ENCODE data around the gene UBE2G1. TPM values are rescaled to one million over a fixed set of nuclear protein-coding genes. Genes with fewer than 3 reads are reported as not detected.

The UBE2G1 gene
- total and polyA plus RNA-seq, 10 of the 15 experiments (the other 5 are each of a cell fraction or from before 2014, with no cell fraction given): 24.4 to 139 (median 77.4) TPM

DNA sequence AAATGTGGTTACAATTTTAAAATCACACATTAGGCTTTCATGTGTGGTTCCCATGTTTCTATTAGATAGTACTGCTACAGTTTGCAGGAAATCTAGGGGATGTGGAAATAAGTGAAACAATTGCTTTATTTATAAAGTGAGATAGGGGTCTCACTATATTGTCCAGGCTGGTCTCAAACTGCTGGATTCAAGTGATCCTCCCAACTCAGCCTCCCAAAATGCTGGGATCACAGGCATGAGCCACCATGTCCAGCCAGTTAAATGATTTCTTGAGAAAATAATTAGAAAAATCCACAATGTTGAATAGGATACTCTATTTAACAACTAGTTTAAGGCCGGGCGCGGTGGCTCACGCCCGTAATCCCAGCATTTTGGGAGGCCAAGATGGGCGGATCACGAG lies 42.0 kb downstream of the UBE2G1 start:
- H2AFZ ChIP-seq (ENCODE audit: control insufficient read depth, low read depth, low read length): no peak overlapping the region
- H3K4me2 ChIP-seq (ENCODE audit: control insufficient read depth, insufficient read depth): no peak overlapping the region
- H3K9ac ChIP-seq (ENCODE audit: control insufficient read depth, insufficient read depth, low read length): no peak overlapping the region
- H4K20me1 ChIP-seq (ENCODE audit: control insufficient read depth, insufficient read depth): no peaks in the 10 kb centered on the region
- WGBS (ENCODE audit: insufficient coverage, insufficient replicate concordance, low lambda C conversion rate, missing lambda C conversion rate): 99% methylated on average over 7 of the region's 7 CpGs
- DNase-seq (ENCODE audit: low read depth, low spot score) (no peak), FAIRE-seq (no peak), ATAC-seq (no peak)
- H3K4me3 ChIP-seq: no peak overlapping the region
- ChIA-PET POLR2A (no interaction called here), RAD21 (ENCODE audit: unreplicated experiment) (no interaction called here), SMC1A (ENCODE audit: uncharacterized antibody, unreplicated experiment) (interaction anchor here (1.5 to 1.8 kb wide), 2 partner anchors 8 to 96 kb away, joined by 4 read pairs; no protein-coding TSS in a partner anchor), CTCF (interaction anchor here (1.0 kb wide), 1 partner anchor 91 kb away, joined by 3 read pairs; no protein-coding TSS in a partner anchor)
- H3K36me3 ChIP-seq (ENCODE audit: control insufficient read depth in 2 of 2, insufficient read depth in 2 of 2, low read length in 1 of 2): peaks cover 0 to 18% of the 10 kb centered on the region in 2 experiments; a peak in 3 of 4 replicates
- BruUV-seq (replicated peaks): no TSS peak
- intact Hi-C loops (cut with micrococcal nuclease; ENCODE audit: unreplicated experiment) (no loop called here), in situ Hi-C loops (cut with MboI) (no loop called here)
- peaks cover 3% of the 10 kb centered on the region for H3K9me3 ChIP-seq (replicated peaks; ENCODE audit: control insufficient read depth, insufficient read depth, low read length)
- TF ChIP-seq, protein P1, sequence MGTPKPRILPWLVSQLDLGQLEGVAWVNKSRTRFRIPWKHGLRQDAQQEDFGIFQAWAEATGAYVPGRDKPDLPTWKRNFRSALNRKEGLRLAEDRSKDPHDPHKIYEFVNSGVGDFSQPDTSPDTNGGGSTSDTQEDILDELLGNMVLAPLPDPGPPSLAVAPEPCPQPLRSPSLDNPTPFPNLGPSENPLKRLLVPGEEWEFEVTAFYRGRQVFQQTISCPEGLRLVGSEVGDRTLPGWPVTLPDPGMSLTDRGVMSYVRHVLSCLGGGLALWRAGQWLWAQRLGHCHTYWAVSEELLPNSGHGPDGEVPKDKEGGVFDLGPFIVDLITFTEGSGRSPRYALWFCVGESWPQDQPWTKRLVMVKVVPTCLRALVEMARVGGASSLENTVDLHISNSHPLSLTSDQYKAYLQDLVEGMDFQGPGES (IDR thresholded peaks at IDR 0.05): no peak
- H3K27ac ChIP-seq (ENCODE audit: control insufficient read depth, insufficient read depth): no peak overlapping the region
- no peaks in the 10 kb centered on the region for H3K27me3 ChIP-seq (replicated peaks in 1 of 2; ENCODE audit: control insufficient read depth in 2 of 2, insufficient read depth in 2 of 2, low read length in 1 of 2)
- H3K4me1 ChIP-seq (ENCODE audit: control insufficient read depth, insufficient read depth, low read length): no peaks in the 10 kb centered on the region
- H3K79me2 ChIP-seq (ENCODE audit: control insufficient read depth, insufficient read depth, low read length): peaks cover 88% of the 10 kb centered on the region

DNA sequence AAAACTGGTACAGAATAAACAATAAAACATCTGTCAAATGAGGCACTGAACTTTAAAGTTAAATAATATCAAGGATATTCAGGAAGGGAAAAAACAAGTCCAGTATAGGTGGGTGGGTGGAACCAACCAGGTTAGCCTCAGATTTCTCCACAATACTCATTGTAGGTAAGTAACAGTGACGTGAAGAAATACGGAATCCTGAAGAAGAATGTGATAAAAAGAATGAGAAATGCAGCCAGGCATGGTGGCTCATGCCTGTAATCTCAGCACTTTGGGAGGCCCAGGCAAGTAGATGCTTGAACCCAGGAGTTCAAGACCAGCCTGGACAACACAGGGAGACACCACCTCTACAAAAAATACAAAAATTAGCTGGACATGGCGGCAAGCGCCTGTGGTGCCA lies 47.3 kb downstream of the UBE2G1 start:
- peaks cover 2 to 6% of the 10 kb centered on the region in 2 experiments; a peak in 3 of 4 replicates for H3K36me3 ChIP-seq (ENCODE audit: control insufficient read depth in 2 of 2, insufficient read depth in 2 of 2, low read length in 1 of 2)
- WGBS (ENCODE audit: insufficient coverage, insufficient replicate concordance, low lambda C conversion rate, missing lambda C conversion rate): 99% methylated on average over 4 of the region's 4 CpGs
- ChIA-PET CTCF (interaction anchor here (1.3 to 1.7 kb wide), 2 partner anchors 8 to 12 kb away, joined by 3 read pairs; no protein-coding TSS in a partner anchor), POLR2A (no interaction called here), SMC1A (ENCODE audit: uncharacterized antibody, unreplicated experiment) (interaction anchor here (0.5 to 0.8 kb wide), 2 partner anchors 22 to 1491 kb away, joined by 3 read pairs; no protein-coding TSS in a partner anchor), RAD21 (ENCODE audit: unreplicated experiment) (no interaction called here)
- H4K20me1 ChIP-seq (ENCODE audit: control insufficient read depth, insufficient read depth): no peaks in the 10 kb centered on the region
- in situ Hi-C loops (cut with MboI) (no loop called here), intact Hi-C loops (cut with micrococcal nuclease; ENCODE audit: unreplicated experiment) (no loop called here)
- H3K4me2 ChIP-seq (ENCODE audit: control insufficient read depth, insufficient read depth): no peak overlapping the region
- H3K4me1 ChIP-seq (ENCODE audit: control insufficient read depth, insufficient read depth, low read length): peaks cover 6% of the 10 kb centered on the region
- TF ChIP-seq, protein P2, sequence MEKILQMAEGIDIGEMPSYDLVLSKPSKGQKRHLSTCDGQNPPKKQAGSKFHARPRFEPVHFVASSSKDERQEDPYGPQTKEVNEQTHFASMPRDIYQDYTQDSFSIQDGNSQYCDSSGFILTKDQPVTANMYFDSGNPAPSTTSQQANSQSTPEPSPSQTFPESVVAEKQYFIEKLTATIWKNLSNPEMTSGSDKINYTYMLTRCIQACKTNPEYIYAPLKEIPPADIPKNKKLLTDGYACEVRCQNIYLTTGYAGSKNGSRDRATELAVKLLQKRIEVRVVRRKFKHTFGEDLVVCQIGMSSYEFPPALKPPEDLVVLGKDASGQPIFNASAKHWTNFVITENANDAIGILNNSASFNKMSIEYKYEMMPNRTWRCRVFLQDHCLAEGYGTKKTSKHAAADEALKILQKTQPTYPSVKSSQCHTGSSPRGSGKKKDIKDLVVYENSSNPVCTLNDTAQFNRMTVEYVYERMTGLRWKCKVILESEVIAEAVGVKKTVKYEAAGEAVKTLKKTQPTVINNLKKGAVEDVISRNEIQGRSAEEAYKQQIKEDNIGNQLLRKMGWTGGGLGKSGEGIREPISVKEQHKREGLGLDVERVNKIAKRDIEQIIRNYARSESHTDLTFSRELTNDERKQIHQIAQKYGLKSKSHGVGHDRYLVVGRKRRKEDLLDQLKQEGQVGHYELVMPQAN (conservative IDR thresholded peaks at IDR 0.05): no peak
- no peak for TF ChIP-seq NR2C1 (IDR thresholded peaks at IDR 0.05)
- no peak overlapping the region for H3K4me3 ChIP-seq
- ATAC-seq (no peak), DNase-seq (ENCODE audit: low read depth, low spot score) (no peak), FAIRE-seq (no peak)
- no peak overlapping the region for H2AFZ ChIP-seq (ENCODE audit: control insufficient read depth, low read depth, low read length)
- no peaks in the 10 kb centered on the region for H3K9me3 ChIP-seq (replicated peaks; ENCODE audit: control insufficient read depth, insufficient read depth, low read length)
- no peak overlapping the region for H3K9ac ChIP-seq (ENCODE audit: control insufficient read depth, insufficient read depth, low read length)
- no peak overlapping the region for H3K27ac ChIP-seq (ENCODE audit: control insufficient read depth, insufficient read depth)
- no TSS peak for BruUV-seq (replicated peaks)
- peaks cover 90% of the 10 kb centered on the region for H3K79me2 ChIP-seq (ENCODE audit: control insufficient read depth, insufficient read depth, low read length)
- no peaks in the 10 kb centered on the region for H3K27me3 ChIP-seq (replicated peaks in 1 of 2; ENCODE audit: control insufficient read depth in 2 of 2, insufficient read depth in 2 of 2, low read length in 1 of 2)
